HepG2 (cell line): ENCODE data around the gene EIF6. TPM values are rescaled to one million over a fixed set of nuclear protein-coding genes. Genes with fewer than 3 reads are reported as not detected.

Source experiments
- ERF ChIP-seq: IDR thresholded peaks from 2 replicates; pipeline ENCODE4 v1.6.1; 2018; ENCODE audit warnings: missing biosample characterization, missing genetic modification reagents
- FOXO4 ChIP-seq: sonication (generic); formaldehyde crosslinking; conservative IDR thresholded peaks from 2 replicates; pipeline ENCODE4 v1.8.1; 2023; ENCODE audit warnings: missing genetic modification reagents
- GATAD1 ChIP-seq: IDR thresholded peaks from 2 replicates; pipeline ENCODE4 v1.6.1; 2016; ENCODE audit warnings: missing genetic modification reagents, missing compliant biosample characterization
- KMT2A ChIP-seq: sonication (generic); formaldehyde crosslinking; IDR thresholded peaks from 2 replicates; pipeline ENCODE4 v1.4.0; 2020; ENCODE audit warnings: missing genetic modification reagents
- NFIC ChIP-seq: IDR thresholded peaks from 2 replicates; pipeline ENCODE4 v1.6.1; 2012; ENCODE audit warnings: mild to moderate bottlenecking, low read length, inconsistent platforms
- PLRG1 ChIP-seq: fragments of 450-650 bp; conservative IDR thresholded peaks from 2 replicates; pipeline ENCODE4 v1.6.1; 2016
- SALL2 ChIP-seq: sonication (generic); formaldehyde crosslinking; IDR thresholded peaks from 2 replicates; pipeline ENCODE4 v1.8.1; 2023; ENCODE audit warnings: mild to moderate bottlenecking, missing genetic modification reagents, inconsistent platforms
- SKI ChIP-seq: fragments of 450-650 bp; IDR thresholded peaks from one replicate; pipeline ENCODE4 v1.6.1; 2018; ENCODE audit warnings: mild to moderate bottlenecking; ENCODE audit not compliant: partially characterized antibody
- SMAD1 ChIP-seq: sonication (generic); formaldehyde crosslinking; IDR thresholded peaks from 2 replicates; pipeline ENCODE4 v1.4.0; 2020; ENCODE audit warnings: missing genetic modification reagents, low read depth, mild to moderate bottlenecking, borderline replicate concordance
- SP4 ChIP-seq: sonication (generic); formaldehyde crosslinking; IDR thresholded peaks from 2 replicates; pipeline ENCODE4 v1.8.1; 2023; ENCODE audit warnings: mild to moderate bottlenecking, missing genetic modification reagents
- SRY ChIP-seq: sonication (generic); formaldehyde crosslinking; IDR thresholded peaks from 2 replicates; pipeline ENCODE4 v1.8.0; 2022; ENCODE audit warnings: mild to moderate bottlenecking, missing genetic modification reagents
- TBL1XR1 ChIP-seq: fragments of 150-350 bp; IDR thresholded peaks from 2 replicates; pipeline ENCODE4 v1.6.1; 2014; ENCODE audit warnings: borderline replicate concordance, low read length; ENCODE audit not compliant: partially characterized antibody
- ZFP36L1 ChIP-seq: sonication (generic); formaldehyde crosslinking; IDR thresholded peaks from 2 replicates; pipeline ENCODE4 v1.8.0; 2022; ENCODE audit warnings: mild to moderate bottlenecking, missing genetic modification reagents, moderate library complexity
- ZNF17 ChIP-seq: sonication (generic); formaldehyde crosslinking; IDR thresholded peaks from 2 replicates; pipeline ENCODE4 v1.5.0; 2020; ENCODE audit warnings: mild to moderate bottlenecking, missing genetic modification reagents
- ZNF563 ChIP-seq: sonication (generic); formaldehyde crosslinking; IDR thresholded peaks from 2 replicates; pipeline ENCODE4 v1.8.0; 2022; ENCODE audit warnings: mild to moderate bottlenecking, moderate library complexity, missing genetic modification reagents
- ZNF605 ChIP-seq: sonication (generic); formaldehyde crosslinking; IDR thresholded peaks from 2 replicates; pipeline ENCODE4 v1.8.0; 2022; ENCODE audit warnings: mild to moderate bottlenecking, missing genetic modification reagents
- ZNF781 ChIP-seq: sonication (generic); formaldehyde crosslinking; IDR thresholded peaks from 2 replicates; pipeline ENCODE4 v1.5.1; 2020; ENCODE audit warnings: borderline replicate concordance, mild to moderate bottlenecking, missing genetic modification reagents; ENCODE audit errors: not compliant biosample characterization
- ZNF792 ChIP-seq: IDR thresholded peaks from 2 replicates; pipeline ENCODE4 v1.6.1; 2016
- polyA plus RNA-seq, 8 experiments: library from polyadenylated mRNA; depleted of rRNA in 3 of 8; stranded (reverse) in 7 of 8; unstranded in 1 of 8; fragments of >200 nt; fragmentation: Illumina TruSeq in 4 of 8; extraction: Trizol in 4 of 8; gene quantifications; 2 replicates each; pipeline versions ENCODE4 v1.2.1 to v1.2.3, GENCODE V29; 2011 to 2016; ENCODE audit warnings: low read depth in 4 of 8, missing spikeins in 1 of 8, mixed read lengths in 1 of 8; ENCODE audit not compliant: insufficient read depth in 1 of 8
- total RNA-seq, 5 experiments: library from RNA; depleted of rRNA; stranded (reverse); fragments of >200 nt; fragmentation: Illumina TruSeq; extraction: Trizol; gene quantifications; 2 replicates each; pipeline ENCODE4 v1.2.3, GENCODE V29; 2016; ENCODE audit warnings: low read depth in 1 of 5
- TF ChIP-seq, protein P1 (sequence below): sonication (generic); formaldehyde crosslinking; IDR thresholded peaks from 2 replicates; pipeline ENCODE4 v1.4.0; 2020; ENCODE audit warnings: missing genetic modification reagents
- TF ChIP-seq, protein P2 (sequence below): sonication (generic); formaldehyde crosslinking; IDR thresholded peaks from 2 replicates; pipeline ENCODE4 v1.5.1; 2020; ENCODE audit warnings: mild to moderate bottlenecking, missing genetic modification reagents

EIF6 gene
- total and polyA plus RNA-seq, 2 of the 13 experiments (the other 11 are each of a cell fraction or from before 2014, with no cell fraction given), result 462 to 466 TPM

- TF ChIP-seq, protein P1, sequence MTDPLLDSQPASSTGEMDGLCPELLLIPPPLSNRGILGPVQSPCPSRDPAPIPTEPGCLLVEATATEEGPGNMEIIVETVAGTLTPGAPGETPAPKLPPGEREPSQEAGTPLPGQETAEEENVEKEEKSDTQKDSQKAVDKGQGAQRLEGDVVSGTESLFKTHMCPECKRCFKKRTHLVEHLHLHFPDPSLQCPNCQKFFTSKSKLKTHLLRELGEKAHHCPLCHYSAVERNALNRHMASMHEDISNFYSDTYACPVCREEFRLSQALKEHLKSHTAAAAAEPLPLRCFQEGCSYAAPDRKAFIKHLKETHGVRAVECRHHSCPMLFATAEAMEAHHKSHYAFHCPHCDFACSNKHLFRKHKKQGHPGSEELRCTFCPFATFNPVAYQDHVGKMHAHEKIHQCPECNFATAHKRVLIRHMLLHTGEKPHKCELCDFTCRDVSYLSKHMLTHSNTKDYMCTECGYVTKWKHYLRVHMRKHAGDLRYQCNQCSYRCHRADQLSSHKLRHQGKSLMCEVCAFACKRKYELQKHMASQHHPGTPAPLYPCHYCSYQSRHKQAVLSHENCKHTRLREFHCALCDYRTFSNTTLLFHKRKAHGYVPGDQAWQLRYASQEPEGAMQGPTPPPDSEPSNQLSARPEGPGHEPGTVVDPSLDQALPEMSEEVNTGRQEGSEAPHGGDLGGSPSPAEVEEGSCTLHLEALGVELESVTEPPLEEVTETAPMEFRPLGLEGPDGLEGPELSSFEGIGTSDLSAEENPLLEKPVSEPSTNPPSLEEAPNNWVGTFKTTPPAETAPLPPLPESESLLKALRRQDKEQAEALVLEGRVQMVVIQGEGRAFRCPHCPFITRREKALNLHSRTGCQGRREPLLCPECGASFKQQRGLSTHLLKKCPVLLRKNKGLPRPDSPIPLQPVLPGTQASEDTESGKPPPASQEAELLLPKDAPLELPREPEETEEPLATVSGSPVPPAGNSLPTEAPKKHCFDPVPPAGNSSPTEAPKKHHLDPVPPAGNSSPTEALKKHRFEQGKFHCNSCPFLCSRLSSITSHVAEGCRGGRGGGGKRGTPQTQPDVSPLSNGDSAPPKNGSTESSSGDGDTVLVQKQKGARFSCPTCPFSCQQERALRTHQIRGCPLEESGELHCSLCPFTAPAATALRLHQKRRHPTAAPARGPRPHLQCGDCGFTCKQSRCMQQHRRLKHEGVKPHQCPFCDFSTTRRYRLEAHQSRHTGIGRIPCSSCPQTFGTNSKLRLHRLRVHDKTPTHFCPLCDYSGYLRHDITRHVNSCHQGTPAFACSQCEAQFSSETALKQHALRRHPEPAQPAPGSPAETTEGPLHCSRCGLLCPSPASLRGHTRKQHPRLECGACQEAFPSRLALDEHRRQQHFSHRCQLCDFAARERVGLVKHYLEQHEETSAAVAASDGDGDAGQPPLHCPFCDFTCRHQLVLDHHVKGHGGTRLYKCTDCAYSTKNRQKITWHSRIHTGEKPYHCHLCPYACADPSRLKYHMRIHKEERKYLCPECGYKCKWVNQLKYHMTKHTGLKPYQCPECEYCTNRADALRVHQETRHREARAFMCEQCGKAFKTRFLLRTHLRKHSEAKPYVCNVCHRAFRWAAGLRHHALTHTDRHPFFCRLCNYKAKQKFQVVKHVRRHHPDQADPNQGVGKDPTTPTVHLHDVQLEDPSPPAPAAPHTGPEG (CRISPR knock-in tag), result no peak
- TF ChIP-seq ZNF17 (no peak), SRY (0 out of 2 replicates have a peak, but pooled peaks have one; percentile 60), NFIC (no peak), FOXO4 (CRISPR knock-in tag) (no peak), GATAD1 (CRISPR knock-in tag) (peak; percentile 66; the same call in 1 of the 2 replicates), ZNF781 (CRISPR knock-in tag) (peak; percentile 30), ZFP36L1 (CRISPR knock-in tag) (no peak), ERF (CRISPR knock-in tag) (peak; percentile 97), SALL2 (CRISPR knock-in tag) (peak; percentile 68; the same call in 1 of the 2 replicates), SKI (peak; percentile 26), SMAD1 (CRISPR knock-in tag) (no peak), SP4 (CRISPR knock-in tag) (peak; percentile 39; the same call in 1 of the 2 replicates), ZNF792 (CRISPR knock-in tag) (peak; percentile 92), ZNF605 (CRISPR knock-in tag) (peak; percentile 89; the same call in 1 of the 2 replicates), TBL1XR1 (peak; percentile 38), ZNF563 (CRISPR knock-in tag) (peak; percentile 59; the same call in 1 of the 2 replicates), KMT2A (peak; percentile 76; the same call in 1 of the 2 replicates), PLRG1 (no peak)
- TF ChIP-seq, protein P2, sequence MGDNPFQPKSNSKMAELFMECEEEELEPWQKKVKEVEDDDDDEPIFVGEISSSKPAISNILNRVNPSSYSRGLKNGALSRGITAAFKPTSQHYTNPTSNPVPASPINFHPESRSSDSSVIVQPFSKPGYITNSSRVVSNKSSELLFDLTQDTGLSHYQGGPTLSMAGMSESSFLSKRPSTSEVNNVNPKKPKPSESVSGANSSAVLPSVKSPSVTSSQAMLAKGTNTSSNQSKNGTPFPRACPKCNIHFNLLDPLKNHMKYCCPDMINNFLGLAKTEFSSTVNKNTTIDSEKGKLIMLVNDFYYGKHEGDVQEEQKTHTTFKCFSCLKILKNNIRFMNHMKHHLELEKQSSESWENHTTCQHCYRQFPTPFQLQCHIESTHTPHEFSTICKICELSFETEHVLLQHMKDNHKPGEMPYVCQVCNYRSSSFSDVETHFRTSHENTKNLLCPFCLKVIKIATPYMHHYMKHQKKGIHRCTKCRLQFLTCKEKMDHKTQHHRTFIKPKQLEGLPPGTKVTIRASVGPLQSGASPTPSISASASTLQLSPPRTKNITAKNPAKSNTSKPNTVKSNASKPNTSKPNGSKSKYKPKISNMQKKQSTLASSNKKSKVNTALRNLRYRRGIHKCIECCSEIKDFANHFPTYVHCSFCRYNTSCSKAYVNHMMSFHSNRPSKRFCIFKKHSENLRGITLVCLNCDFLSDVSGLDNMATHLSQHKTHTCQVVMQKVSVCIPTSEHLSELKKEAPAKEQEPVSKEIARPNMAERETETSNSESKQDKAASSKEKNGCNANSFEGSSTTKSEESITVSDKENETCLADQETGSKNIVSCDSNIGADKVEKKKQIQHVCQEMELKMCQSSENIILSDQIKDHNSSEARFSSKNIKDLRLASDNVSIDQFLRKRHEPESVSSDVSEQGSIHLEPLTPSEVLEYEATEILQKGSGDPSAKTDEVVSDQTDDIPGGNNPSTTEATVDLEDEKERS (CRISPR knock-in tag), result 0 out of 2 replicates have a peak, but pooled peaks have one; percentile 54
Observed at GRCh38 chr20:35303735-35304491, 19.3 kb upstream of the EIF6 start (continued).
